Activated T-helper 1 cell treated with anti-CD3 and anti-CD28 coated beads, Interleukin-12 subunit alpha, Interleukin-12 subunit beta, Interleukin-2, Interleukin-4 antibody, amounts not matched to agents 30 ng/mL and 10 ng/mL and 1 ng/mL, durations not matched to agents 14 hours and 24 hours and 36 hours (primary cell): ENCODE measurements around the gene ZNF841. TPM values are rescaled to one million over a fixed set of nuclear protein-coding genes. Genes with fewer than 3 reads are reported as not detected.

ENCODE experiments used
- DNase-seq: peaks from one replicate; pipeline ENCODE4 v3.0.0; 2021; ENCODE audit warnings: low spot score
- H3K27ac Mint-ChIP-seq: one replicate; pipeline ENCODE4 v1.8.0; 2021; ENCODE audit warnings: mild to moderate bottlenecking, mixed read lengths
- H3K27me3 Mint-ChIP-seq: one replicate; pipeline ENCODE4 v1.8.0; 2022; ENCODE audit warnings: mild to moderate bottlenecking, moderate library complexity, mixed read lengths; ENCODE audit not compliant: insufficient read depth
- H3K36me3 Mint-ChIP-seq: one replicate; pipeline ENCODE4 v1.8.0; 2021; ENCODE audit warnings: low read depth, mixed read lengths
- H3K4me1 Mint-ChIP-seq: one replicate; pipeline ENCODE4 v1.8.0; 2021; ENCODE audit warnings: low read depth, mixed read lengths
- H3K4me3 Mint-ChIP-seq: one replicate; pipeline ENCODE4 v1.8.0; 2021; ENCODE audit warnings: mild to moderate bottlenecking, moderate library complexity, mixed read lengths
- H3K9me3 Mint-ChIP-seq: one replicate; pipeline ENCODE4 v1.8.0; 2021; ENCODE audit warnings: mixed read lengths
- intact Hi-C: fragments of 100-400 bp; cut with micrococcal nuclease; formaldehyde crosslinking; loops from one replicate; pipeline ENCODE4 v1.15.1; 2024
- total RNA-seq: library from RNA; stranded (reverse); gene quantifications from 2 replicates; pipeline ENCODE4 v1.2.3, GENCODE V29; 2022

Gene ZNF841
- 13.7 and 16.1 TPM in 2 replicates for total RNA-seq

GRCh38 chr19:52095172-52096014 is at the start of gene ZNF841:
ZNF841 (minus strand) TSS chr19:52095765; CDS start chr19:52084801, 10,964 bp downstream.
- Mint-ChIP-seq H3K36me3 (peaks cover 38% of the 10 kb centered on the region), H3K4me1 (peaks cover 22% of the 10 kb centered on the region), H3K9me3 (peaks cover 85% of the 10 kb centered on the region), H3K27me3 (no peaks in the 10 kb centered on the region), H3K4me3 (peak within 1 kb of the TSS; percentile 92), H3K27ac (peak within 1 kb of the TSS; percentile 90)
- DNase-seq, result peak; percentile 81
- intact Hi-C loops, result loop anchor here (1.0 to 2.0 kb wide), 4 partner anchors 44 to 95 kb away; partner anchors contain the start of genes PPP2R1A, ZNF432, ZNF614 and ZNF616

DNA sequence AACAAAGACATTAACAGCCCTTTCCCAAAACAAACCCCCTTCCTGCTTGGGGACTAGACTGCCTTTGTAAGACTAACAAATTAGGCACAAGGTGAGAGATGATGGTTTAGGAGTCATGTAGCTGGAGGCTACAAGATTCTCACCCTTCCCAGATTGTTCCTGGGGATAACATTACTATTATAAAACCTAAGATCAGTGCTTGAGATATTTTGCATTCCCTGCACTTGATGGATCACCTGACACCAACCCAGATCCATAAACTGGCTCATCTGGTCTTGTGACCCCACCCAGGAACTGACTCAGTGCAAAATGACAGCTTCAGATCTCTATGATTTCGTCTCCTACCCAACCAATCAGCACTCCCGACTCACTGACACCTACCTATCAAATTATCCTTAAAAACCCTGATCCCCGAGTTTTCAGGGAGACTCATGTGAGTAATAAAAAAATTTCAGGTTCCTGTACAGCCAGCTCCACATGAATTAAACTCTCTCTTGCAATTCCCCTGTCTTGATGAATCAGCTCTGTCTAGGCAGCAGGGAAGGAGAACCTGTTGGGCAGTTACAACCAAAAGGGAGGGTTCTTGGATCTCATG is 46.5 kb upstream of the ZNF841 start:
- Mint-ChIP-seq H3K9me3 (peaks cover 24% of the 10 kb centered on the region), H3K27ac (no peak overlapping the region), H3K4me3 (no peak overlapping the region), H3K27me3 (no peaks in the 10 kb centered on the region), H3K4me1 (peaks cover 23% of the 10 kb centered on the region), H3K36me3 (peaks cover 6% of the 10 kb centered on the region)
- DNase-seq, result no peak
- intact Hi-C loops, result loop anchor here (5.0 kb wide), 1 partner anchor 385 kb away; the partner anchor contains the start of gene ZNF808

- H3K27me3 Mint-ChIP-seq, result no peaks in the 10 kb centered on the region
- H3K4me3 Mint-ChIP-seq, result no peak overlapping the region
- no peak for DNase-seq
- H3K9me3 Mint-ChIP-seq, result peaks cover 23% of the 10 kb centered on the region
- H3K36me3 Mint-ChIP-seq, result peaks cover 9% of the 10 kb centered on the region
- peaks cover 23% of the 10 kb centered on the region for H3K4me1 Mint-ChIP-seq
- intact Hi-C loops, result loop anchor here (5.0 kb wide), 1 partner anchor 386 kb away; the partner anchor contains the start of gene ZNF808
- H3K27ac Mint-ChIP-seq, result no peak overlapping the region
Observed at GRCh38 chr19:52141203-52141602, 45.6 kb upstream of the ZNF841 start.

- intact Hi-C loops, result loop anchor here (1.0 to 5.0 kb wide), 5 partner anchors 31 to 1193 kb away; partner anchors contain the start of genes ZNF613, ZNF808, ZNF83 and ZNF836
- peaks cover 11% of the 10 kb centered on the region for H3K36me3 Mint-ChIP-seq
- peaks cover 23% of the 10 kb centered on the region for H3K4me1 Mint-ChIP-seq
- no peak for DNase-seq
- no peaks in the 10 kb centered on the region for H3K27me3 Mint-ChIP-seq
- peak overlapping the region; percentile 94 for H3K27ac Mint-ChIP-seq
- H3K4me3 Mint-ChIP-seq, result peak overlapping the region; percentile 98
- H3K9me3 Mint-ChIP-seq, result peaks cover 26% of the 10 kb centered on the region
Observed at GRCh38 chr19:52140032-52140710, 44.6 kb upstream of the ZNF841 start.

DNA sequence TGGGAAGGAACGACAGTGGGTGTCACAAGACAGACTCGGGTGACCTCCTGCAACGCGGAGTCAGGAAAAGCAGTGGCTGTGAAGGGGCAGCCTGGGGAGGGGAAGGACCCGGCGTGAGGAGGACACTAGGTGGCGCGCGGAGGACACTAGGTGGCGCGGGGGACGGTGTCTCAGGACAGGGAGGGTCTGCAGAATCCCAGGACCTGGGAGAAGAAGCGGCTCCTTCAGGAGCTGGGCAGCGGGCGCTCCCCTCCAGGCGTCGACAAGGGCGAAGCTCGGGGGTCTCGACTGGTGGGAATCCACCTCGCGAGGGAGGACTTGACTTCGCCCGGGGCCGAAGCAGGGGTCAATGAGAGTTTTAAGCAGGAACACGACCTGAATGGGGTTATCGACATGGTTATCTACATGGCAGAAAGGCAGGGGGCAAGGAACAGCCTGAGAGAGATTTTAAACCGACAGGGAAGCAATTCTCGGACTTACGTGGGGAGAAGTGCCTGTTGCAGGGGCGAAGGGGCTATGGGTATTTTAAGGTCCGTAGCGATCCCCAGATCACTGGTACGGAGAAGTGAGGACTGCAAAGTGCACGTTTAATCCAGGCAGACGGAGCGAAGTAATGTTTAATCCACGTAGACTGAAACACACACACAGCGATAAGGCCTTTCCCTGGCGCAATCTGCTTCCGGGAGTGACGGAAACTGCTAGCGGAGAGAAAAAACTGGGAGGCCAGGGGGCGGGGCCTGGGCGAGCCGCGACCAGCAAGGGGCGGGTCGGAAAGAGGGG is 43.9 kb upstream of the ZNF841 start, which contains the start of gene ZNF616:
Gene ZNF616, minus strand, starts transcription at position 687 of the 780 bp plus-strand sequence. CDS start 9,426 bp downstream, outside the sequence.
- Mint-ChIP-seq H3K36me3 (peaks cover 16% of the 10 kb centered on the region), H3K4me3 (peak within 1 kb of the TSS; percentile 98)
- intact Hi-C loops, result loop anchor here (1.0 to 5.0 kb wide), 13 partner anchors 32 to 1194 kb away; partner anchors contain the start of genes ZNF160, ZNF432, ZNF613 and ZNF614

DNA sequence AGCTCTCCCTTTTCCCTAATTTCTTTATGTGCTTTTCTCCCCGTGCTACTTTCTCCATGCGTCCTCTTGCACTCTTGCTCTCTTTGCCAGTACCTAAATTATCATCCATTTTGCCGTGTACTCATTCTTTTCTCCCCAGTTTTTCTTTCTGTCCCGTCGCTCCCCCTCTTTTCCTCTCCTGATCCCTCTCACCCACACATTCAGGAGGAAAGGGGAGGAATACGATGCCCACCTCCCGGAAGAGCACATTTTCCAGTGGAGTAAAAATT is 43.4 kb upstream of the ZNF841 start:
- H3K27me3 Mint-ChIP-seq, result no peaks in the 10 kb centered on the region
- intact Hi-C loops, result loop anchor here (1.0 to 5.0 kb wide), 8 partner anchors 44 to 964 kb away; partner anchors contain the start of genes ZNF160, ZNF432, ZNF614 and ZNF766
- peaks cover 23% of the 10 kb centered on the region for H3K4me1 Mint-ChIP-seq
- peak overlapping the region; percentile 98 for H3K4me3 Mint-ChIP-seq
- peaks cover 17% of the 10 kb centered on the region for H3K36me3 Mint-ChIP-seq
- H3K9me3 Mint-ChIP-seq, result peaks cover 33% of the 10 kb centered on the region
- peak overlapping the region; percentile 94 for H3K27ac Mint-ChIP-seq
- DNase-seq, result no peak

More for the DNA sequence above, 43.9 kb upstream of the ZNF841 start, which contains the start of gene ZNF616:
- DNase-seq, result peak; percentile 94
- H3K9me3 Mint-ChIP-seq, result peaks cover 28% of the 10 kb centered on the region
- peak within 1 kb of the TSS; percentile 94 for H3K27ac Mint-ChIP-seq
- no peaks in the 10 kb centered on the region for H3K27me3 Mint-ChIP-seq
- peaks cover 23% of the 10 kb centered on the region for H3K4me1 Mint-ChIP-seq

DNA sequence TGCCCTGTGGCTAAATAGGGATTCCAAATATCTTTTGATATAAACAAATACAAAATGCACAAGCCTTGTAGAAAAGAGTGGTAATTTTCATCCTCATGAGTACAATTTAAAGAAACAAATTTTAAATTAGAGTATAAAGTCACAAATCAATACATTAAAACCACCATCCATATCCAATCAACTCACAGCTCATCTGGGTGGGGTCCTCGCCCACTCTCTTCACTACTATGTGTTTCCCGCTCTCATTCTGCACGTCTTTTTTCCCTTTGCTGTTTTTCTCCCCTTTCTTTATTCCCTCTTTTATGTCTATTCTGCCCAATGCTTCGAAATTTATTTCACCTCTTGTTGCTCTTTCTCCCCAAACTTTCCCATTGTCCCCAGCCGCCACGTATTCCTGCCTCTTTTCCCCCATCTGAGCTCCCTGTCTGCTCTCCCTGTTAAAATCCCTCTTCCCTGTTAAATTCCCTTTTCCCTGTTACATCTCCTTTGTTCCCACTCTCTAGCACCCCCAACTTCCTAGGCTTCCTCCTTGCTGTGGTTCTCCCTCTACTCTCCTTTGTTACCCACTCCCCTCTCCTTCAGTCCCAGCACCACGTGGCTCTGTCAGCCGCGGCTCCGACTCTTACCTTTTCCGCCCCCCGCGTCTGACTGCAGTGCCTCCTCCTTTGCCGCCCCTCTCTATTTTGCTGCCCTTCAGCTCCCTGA is 42.9 kb upstream of the ZNF841 start:
- no peaks in the 10 kb centered on the region for H3K27me3 Mint-ChIP-seq
- peaks cover 35% of the 10 kb centered on the region for H3K9me3 Mint-ChIP-seq
- DNase-seq, result peak; percentile 1
- H3K4me3 Mint-ChIP-seq, result peak overlapping the region; percentile 98
- H3K36me3 Mint-ChIP-seq, result peaks cover 20% of the 10 kb centered on the region
- H3K4me1 Mint-ChIP-seq, result peaks cover 23% of the 10 kb centered on the region
- H3K27ac Mint-ChIP-seq, result peak overlapping the region; percentile 94
- intact Hi-C loops, result loop anchor here (2.0 to 5.0 kb wide), 3 partner anchors 90 to 964 kb away; partner anchors contain the start of genes ZNF160, ZNF432 and ZNF614

DNA sequence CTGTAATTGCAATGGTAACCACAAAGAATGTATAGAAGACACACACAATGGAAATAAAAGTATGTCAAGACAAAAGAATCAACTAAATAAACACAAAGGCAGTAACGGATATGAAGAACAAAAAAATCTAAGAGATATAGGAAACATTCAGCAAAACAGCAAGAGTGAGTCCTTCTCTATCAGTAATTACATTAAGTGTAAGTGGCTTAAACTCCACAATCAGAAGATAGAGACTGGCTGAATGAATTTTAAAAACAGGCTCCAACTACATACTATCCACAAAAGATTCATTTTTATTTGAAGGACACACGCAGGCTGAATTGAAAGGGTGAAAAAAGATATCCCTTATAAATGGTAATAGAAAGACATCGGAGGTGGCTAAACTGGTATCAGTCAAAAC is 24.7 kb upstream of the ZNF841 start:
- no peak for DNase-seq
- H3K27ac Mint-ChIP-seq, result no peak overlapping the region
- H3K36me3 Mint-ChIP-seq, result peaks cover 61% of the 10 kb centered on the region
- H3K9me3 Mint-ChIP-seq, result peaks cover 86% of the 10 kb centered on the region
- H3K4me1 Mint-ChIP-seq, result no peaks in the 10 kb centered on the region
- intact Hi-C loops, result no loop called here
- H3K4me3 Mint-ChIP-seq, result no peak overlapping the region
- H3K27me3 Mint-ChIP-seq, result no peaks in the 10 kb centered on the region

DNA sequence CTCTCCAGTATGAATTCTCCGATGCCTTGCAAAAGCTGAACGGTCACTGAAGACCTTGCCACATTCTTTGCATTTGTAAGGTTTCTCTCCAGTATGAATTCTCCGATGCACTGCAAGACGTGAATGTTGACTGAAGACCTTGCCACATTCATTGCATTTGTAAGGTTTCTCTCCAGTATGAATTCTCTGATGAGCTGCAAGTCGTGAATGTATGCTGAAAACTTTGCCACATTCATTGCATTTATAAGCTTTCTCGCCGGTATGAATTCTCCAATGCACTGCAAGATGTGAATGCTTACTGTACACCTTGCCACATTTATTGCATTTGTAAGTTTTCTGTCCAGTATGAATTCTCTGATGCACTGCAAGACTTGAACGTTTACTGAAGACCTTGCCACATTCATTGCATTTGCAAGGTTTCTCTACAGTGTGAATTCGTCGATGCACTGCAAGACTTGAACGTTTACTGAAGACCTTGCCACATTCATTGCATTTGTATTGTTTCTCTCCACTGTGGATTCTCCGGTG is 20.0 kb upstream of the ZNF841 start:
- Mint-ChIP-seq H3K27me3 (no peaks in the 10 kb centered on the region), H3K4me1 (no peaks in the 10 kb centered on the region), H3K27ac (no peak overlapping the region), H3K36me3 (peaks cover 38% of the 10 kb centered on the region), H3K9me3 (peaks cover 92% of the 10 kb centered on the region), H3K4me3 (no peak overlapping the region)
- DNase-seq, result no peak
- intact Hi-C loops, result no loop called here

GRCh38 chr19:52114691-52115090 is 19.1 kb upstream of the ZNF841 start:
- Mint-ChIP-seq H3K4me1 (no peaks in the 10 kb centered on the region), H3K4me3 (no peak overlapping the region), H3K27me3 (no peaks in the 10 kb centered on the region), H3K36me3 (peaks cover 29% of the 10 kb centered on the region), H3K9me3 (peaks cover 92% of the 10 kb centered on the region), H3K27ac (no peak overlapping the region)
- intact Hi-C loops, result no loop called here
- no peak for DNase-seq

GRCh38 chr19:52112624-52113023 is 17.1 kb upstream of the ZNF841 start:
- Mint-ChIP-seq H3K36me3 (peaks cover 19% of the 10 kb centered on the region), H3K27ac (no peak overlapping the region), H3K4me1 (no peaks in the 10 kb centered on the region), H3K9me3 (peaks cover 83% of the 10 kb centered on the region), H3K27me3 (no peaks in the 10 kb centered on the region), H3K4me3 (no peak overlapping the region)
- intact Hi-C loops, result no loop called here
- DNase-seq, result no peak
